ENCODE measurements around the gene RPE. TPM values are rescaled to one million over a fixed set of nuclear protein-coding genes. Genes with fewer than 3 reads are reported as not detected.

The RPE gene
- total RNA-seq, 1 experiment from 2014 or later: 67.8 TPM

GRCh38 chr2:209998596-209998995 is 3.8 kb upstream of the RPE start:
- no peak overlapping the region for H3K4me3 Mint-ChIP-seq
- peaks cover 13 to 14% of the 10 kb centered on the region in 2 experiments for H3K4me1 Mint-ChIP-seq
- H2AFZ ChIP-seq (ENCODE audit: low read length): no peak overlapping the region

More at GRCh38 chr2:209998596-209998995, 3.8 kb upstream of the RPE start:
- no peak overlapping the region for H3K14ac ChIP-seq (ENCODE audit: insufficient read depth, low read length)
- WGBS (ENCODE audit: extremely low coverage, insufficient read length, low lambda C conversion rate): no CpG with 5 or more reads among the region's 1 CpG
- no peaks in the 10 kb centered on the region for H4K20me1 ChIP-seq (ENCODE audit: control insufficient read depth, insufficient read depth, insufficient read length)
- no peak overlapping the region for H3K27ac ChIP-seq (ENCODE audit: insufficient read length, low read depth, low read length)
- no peaks in the 10 kb centered on the region for H3K27me3 ChIP-seq (ENCODE audit: insufficient read depth, low read length)
- no peak overlapping the region for H3T11ph ChIP-seq (ENCODE audit: low read length)
- H3K4ac ChIP-seq (ENCODE audit: low read depth, low read length): no peak overlapping the region
- peaks cover 8% of the 10 kb centered on the region; the same call in 1 of the 2 replicates for H3K79me2 ChIP-seq (ENCODE audit: insufficient read depth, low read length)
- H3K18ac ChIP-seq (ENCODE audit: insufficient read length, low read depth, low read length): no peak overlapping the region
- H2BK20ac ChIP-seq (ENCODE audit: low read depth, low read length, poor library complexity, severe bottlenecking): no peak overlapping the region
- H2BK12ac ChIP-seq (ENCODE audit: insufficient read length, low read depth, low read length): no peak overlapping the region
- Mint-ChIP-seq H3K9me3 (no peaks in the 10 kb centered on the region), H3K27ac (no peak overlapping the region; a peak in 1 of 7 replicates), H3K36me3 (ENCODE audit: insufficient read depth in 1 of 3, low read depth in 3 of 3) (no peaks in the 10 kb centered on the region; a peak in 1 of 7 replicates), H3K27me3 (ENCODE audit: low read depth) (peaks cover 6% of the 10 kb centered on the region)
- H3K56ac ChIP-seq (ENCODE audit: insufficient read length, low read depth, low read length): no peak overlapping the region
- DNase-seq: no peak
- H3K4me2 ChIP-seq (ENCODE audit: insufficient read depth, insufficient read length, low read length): no peak overlapping the region
- no peak overlapping the region for H4K91ac ChIP-seq (ENCODE audit: insufficient read length, low read depth, low read length)
- TF ChIP-seq CTCF (conservative IDR thresholded peaks at IDR 0.05): no peak
- H2AK5ac ChIP-seq (ENCODE audit: insufficient read length, low read length): no peak overlapping the region
- no peaks in the 10 kb centered on the region for H3K9me3 ChIP-seq (ENCODE audit: control insufficient read depth, low read depth, low read length)
- peaks cover 9% of the 10 kb centered on the region for H3K23me2 ChIP-seq (ENCODE audit: insufficient read length, low read depth, low read length, poor library complexity, severe bottlenecking)
- no peak overlapping the region for H3K9ac ChIP-seq (ENCODE audit: extremely low read depth, insufficient read length, low read length)
- no peak overlapping the region for H4K5ac ChIP-seq (ENCODE audit: insufficient read length, low read depth, low read length)
- no peaks in the 10 kb centered on the region for H3K79me1 ChIP-seq (ENCODE audit: insufficient read depth, low read depth, low read length, poor library complexity, severe bottlenecking)
- H3K4me1 ChIP-seq (ENCODE audit: insufficient read depth, low read length): no peaks in the 10 kb centered on the region
- no peak overlapping the region for H2BK15ac ChIP-seq (ENCODE audit: low read depth, low read length)
- no peak overlapping the region for H2BK5ac ChIP-seq (ENCODE audit: insufficient read length, low read length)
- H2BK120ac ChIP-seq (ENCODE audit: low read depth, low read length, poor library complexity, severe bottlenecking): no peak overlapping the region
- H3K23ac ChIP-seq (ENCODE audit: insufficient read length, low read depth, low read length): no peak overlapping the region
- no peak overlapping the region for H4K8ac ChIP-seq (replicated peaks; ENCODE audit: insufficient read length, low read depth, low read length)

Measured in H9 (cell line).